ENCODE measurements around the gene FHL2. TPM values are rescaled to one million over a fixed set of nuclear protein-coding genes. Genes with fewer than 3 reads are reported as not detected.

Gene FHL2
- total and polyA plus RNA-seq, 9 of the 15 experiments (the other 6 are each of a cell fraction or from before 2014, with no cell fraction given): 7.5 to 33.1 (median 23.9) TPM

GRCh38 chr2:105438104-105438929, 39.5 kb upstream of the FHL2 start (continued):
- TF ChIP-seq CREB5 (CRISPR knock-in tag; IDR thresholded peaks at IDR 0.05) (no peak), YY1 (IDR thresholded peaks at IDR 0.05; ENCODE audit: borderline replicate concordance in 1 of 3, control insufficient read depth in 1 of 3, extremely low read depth in 1 of 3, insufficient read depth in 3 of 3, insufficient read length in 1 of 3, insufficient replicate concordance in 2 of 3, low read depth in 1 of 3, low read length in 2 of 3) (no peak), PTTG1 (tag; IDR thresholded peaks at IDR 0.05; ENCODE audit: low read depth) (no peak), IFI16 (CRISPR knock-in tag; IDR thresholded peaks at IDR 0.05) (no peak), NKRF (IDR thresholded peaks at IDR 0.05; ENCODE audit: borderline replicate concordance) (no peak), MLLT1 (IDR thresholded peaks at IDR 0.05) (no peak), MCM7 (IDR thresholded peaks at IDR 0.05) (no peak), ZKSCAN8 (CRISPR knock-in tag; IDR thresholded peaks at IDR 0.05) (0 out of 2 replicates have a peak, but pooled peaks have one; percentile 57), PCBP1 (IDR thresholded peaks at IDR 0.05; ENCODE audit: low read depth, low read length, poor library complexity, severe bottlenecking) (no peak), NEUROD1 (IDR thresholded peaks at IDR 0.05; ENCODE audit: borderline replicate concordance, low read depth, low read length, partially characterized antibody) (no peak)
